ENCODE data around the gene LATS1.

LATS1 gene

GRCh38 chr6:149733089-149733720 lies 15.3 kb upstream of the LATS1 start:
- H3K4me3 ChIP-seq (ENCODE audit: low read depth, low read length), result no peak overlapping the region
- TF ChIP-seq CTCF (IDR thresholded peaks at IDR 0.05; ENCODE audit: low read depth, low read length) (no peak), MYC (IDR thresholded peaks at IDR 0.05; ENCODE audit: low read depth, low read length) (no peak), MAX (IDR thresholded peaks at IDR 0.05; ENCODE audit: low read depth, low read length) (no peak), POLR2A (IDR thresholded peaks at IDR 0.05; ENCODE audit: extremely low read depth, insufficient read length) (no peak)
- no peak for DNase-seq (ENCODE audit: low read depth)

GRCh38 chr6:149729824-149730223 lies 11.9 kb upstream of the LATS1 start:
- DNase-seq (ENCODE audit: low read depth), result no peak
- H3K4me3 ChIP-seq (ENCODE audit: low read depth, low read length), result no peak overlapping the region
- no peak for TF ChIP-seq MAX (IDR thresholded peaks at IDR 0.05; ENCODE audit: low read depth, low read length)
- no peak for TF ChIP-seq CTCF (IDR thresholded peaks at IDR 0.05; ENCODE audit: low read depth, low read length)
- TF ChIP-seq MYC (IDR thresholded peaks at IDR 0.05; ENCODE audit: low read depth, low read length), result no peak
- no peak for TF ChIP-seq POLR2A (IDR thresholded peaks at IDR 0.05; ENCODE audit: extremely low read depth, insufficient read length)

GRCh38 chr6:149728499-149729234 lies 10.8 kb upstream of the LATS1 start:
- DNase-seq (ENCODE audit: low read depth), result no peak
- H3K4me3 ChIP-seq (ENCODE audit: low read depth, low read length), result no peak overlapping the region
- TF ChIP-seq MAX (IDR thresholded peaks at IDR 0.05; ENCODE audit: low read depth, low read length), result no peak
- no peak for TF ChIP-seq POLR2A (IDR thresholded peaks at IDR 0.05; ENCODE audit: extremely low read depth, insufficient read length)
- TF ChIP-seq MYC (IDR thresholded peaks at IDR 0.05; ENCODE audit: low read depth, low read length), result no peak
- no peak for TF ChIP-seq CTCF (IDR thresholded peaks at IDR 0.05; ENCODE audit: low read depth, low read length)

GRCh38 chr6:149727793-149728498 lies 10.0 kb upstream of the LATS1 start:
- TF ChIP-seq MAX (IDR thresholded peaks at IDR 0.05; ENCODE audit: low read depth, low read length) (no peak), POLR2A (IDR thresholded peaks at IDR 0.05; ENCODE audit: extremely low read depth, insufficient read length) (no peak), CTCF (IDR thresholded peaks at IDR 0.05; ENCODE audit: low read depth, low read length) (no peak), MYC (IDR thresholded peaks at IDR 0.05; ENCODE audit: low read depth, low read length) (no peak)
- DNase-seq (ENCODE audit: low read depth), result no peak
- H3K4me3 ChIP-seq (ENCODE audit: low read depth, low read length), result no peak overlapping the region

- no peak overlapping the region for H3K4me3 ChIP-seq (ENCODE audit: low read depth, low read length)
- DNase-seq (ENCODE audit: low read depth), result no peak
- TF ChIP-seq POLR2A (IDR thresholded peaks at IDR 0.05; ENCODE audit: extremely low read depth, insufficient read length) (no peak), MYC (IDR thresholded peaks at IDR 0.05; ENCODE audit: low read depth, low read length) (no peak), MAX (IDR thresholded peaks at IDR 0.05; ENCODE audit: low read depth, low read length) (no peak), CTCF (IDR thresholded peaks at IDR 0.05; ENCODE audit: low read depth, low read length) (no peak)
Observed at GRCh38 chr6:149725785-149726184, 7.9 kb upstream of the LATS1 start.

Measured in NB4 (cell line).